Measurements from ENCODE around the gene IGFBP7.

Gene IGFBP7

GRCh38 chr4:57097711-57098110 lies 12.5 kb downstream of the IGFBP7 start:
- DNase-seq (ENCODE audit: low spot score), result no peak

GRCh38 chr4:57095956-57096355 lies 14.2 kb downstream of the IGFBP7 start:
- no peak for DNase-seq (ENCODE audit: low spot score)

- no peak for DNase-seq (ENCODE audit: low spot score)
These were observed 14.9 kb downstream of the IGFBP7 start for GRCh38 chr4:57095245-57095644.

GRCh38 chr4:57094832-57095223 lies 15.4 kb downstream of the IGFBP7 start:
- no peak for DNase-seq (ENCODE audit: low spot score)

GRCh38 chr4:57093845-57094831 lies 16.0 kb downstream of the IGFBP7 start:
- DNase-seq (ENCODE audit: low spot score), result no peak

GRCh38 chr4:57091657-57092162 lies 18.5 kb downstream of the IGFBP7 start:
- no peak for DNase-seq (ENCODE audit: low spot score)

GRCh38 chr4:57090079-57090478 lies 20.1 kb downstream of the IGFBP7 start:
- DNase-seq (ENCODE audit: low spot score), result no peak

GRCh38 chr4:57089549-57089948 lies 20.6 kb downstream of the IGFBP7 start:
- DNase-seq (ENCODE audit: low spot score), result no peak

GRCh38 chr4:57086031-57086723 lies 24.0 kb downstream of the IGFBP7 start:
- DNase-seq (ENCODE audit: low spot score), result no peak

- no peak for DNase-seq (ENCODE audit: low spot score)
These were observed 24.9 kb downstream of the IGFBP7 start for GRCh38 chr4:57085278-57085677.

- DNase-seq (ENCODE audit: low spot score), result no peak
These were observed 25.8 kb downstream of the IGFBP7 start for GRCh38 chr4:57084360-57084759.

- no peak for DNase-seq (ENCODE audit: low spot score)
These were observed 27.1 kb downstream of the IGFBP7 start for GRCh38 chr4:57083090-57083489.

- no peak for DNase-seq (ENCODE audit: low spot score)
These were observed 28.2 kb downstream of the IGFBP7 start for GRCh38 chr4:57081651-57082621.

- DNase-seq (ENCODE audit: low spot score), result no peak
These were observed 29.2 kb downstream of the IGFBP7 start for GRCh38 chr4:57080781-57081650.

GRCh38 chr4:57078685-57079521 lies 31.3 kb downstream of the IGFBP7 start:
- DNase-seq (ENCODE audit: low spot score), result no peak

GRCh38 chr4:57077550-57078343 lies 32.4 kb downstream of the IGFBP7 start:
- DNase-seq (ENCODE audit: low spot score), result no peak

GRCh38 chr4:57076646-57077045 lies 33.5 kb downstream of the IGFBP7 start:
- DNase-seq (ENCODE audit: low spot score), result no peak

- DNase-seq (ENCODE audit: low spot score), result no peak
These were observed 34.8 kb downstream of the IGFBP7 start for GRCh38 chr4:57075367-57075766.

- no peak for DNase-seq (ENCODE audit: low spot score)
These were observed 35.4 kb downstream of the IGFBP7 start for GRCh38 chr4:57074744-57075143.
